H9 (cell line): ENCODE results near the gene NAP1L5. TPM values are rescaled to one million over a fixed set of nuclear protein-coding genes. Genes with fewer than 3 reads are reported as not detected.

ENCODE experiments used
- DNase-seq: peaks from one replicate; pipeline ENCODE4 v3.0.0-alpha.2; 2017
- H2AFZ ChIP-seq: one replicate; pipeline ENCODE4 v1.6.1; 2013; ENCODE audit warnings: mild to moderate bottlenecking, low read length, control low read depth, moderate library complexity
- H2AK5ac ChIP-seq: 2 replicates; pipeline ENCODE4 v1.6.1; 2013; ENCODE audit warnings: low read length, control low read depth, mixed read lengths; ENCODE audit not compliant: insufficient read length
- H2BK120ac ChIP-seq: one replicate; pipeline ENCODE4 v1.6.1; 2013; ENCODE audit warnings: low read depth, mild to moderate bottlenecking, low read length, control low read depth, inconsistent platforms; ENCODE audit not compliant: poor library complexity, severe bottlenecking
- H2BK12ac ChIP-seq: 2 replicates; pipeline ENCODE4 v1.6.1; 2013; ENCODE audit warnings: low read length, control low read depth, mixed read lengths, low read depth; ENCODE audit not compliant: insufficient read length
- H2BK15ac ChIP-seq: 2 replicates; pipeline ENCODE4 v1.6.1; 2013; ENCODE audit warnings: low read depth, low read length, control low read depth
- H2BK20ac ChIP-seq: one replicate; pipeline ENCODE4 v1.6.1; 2013; ENCODE audit warnings: low read depth, mild to moderate bottlenecking, low read length, control low read depth, inconsistent platforms; ENCODE audit not compliant: poor library complexity, severe bottlenecking
- H2BK5ac ChIP-seq: 2 replicates; pipeline ENCODE4 v1.6.1; 2013; ENCODE audit warnings: low read length, control low read depth, mixed read lengths; ENCODE audit not compliant: insufficient read length
- H3K14ac ChIP-seq: 2 replicates; pipeline ENCODE4 v1.6.1; 2013; ENCODE audit warnings: low read length, control low read depth; ENCODE audit not compliant: insufficient read depth
- H3K18ac ChIP-seq: 2 replicates; pipeline ENCODE4 v1.6.1; 2013; ENCODE audit warnings: low read depth, mild to moderate bottlenecking, mixed read lengths, low read length, control low read depth; ENCODE audit not compliant: insufficient read length
- H3K23ac ChIP-seq: 2 replicates; pipeline ENCODE4 v1.6.1; 2013; ENCODE audit warnings: low read length, control low read depth, mixed read lengths, low read depth; ENCODE audit not compliant: insufficient read length
- H3K23me2 ChIP-seq: 2 replicates; pipeline ENCODE4 v1.6.1; 2013; ENCODE audit warnings: low read depth, mild to moderate bottlenecking, mixed read lengths, low read length, control low read depth; ENCODE audit not compliant: insufficient read length, poor library complexity, severe bottlenecking
- H3K27ac ChIP-seq: 2 replicates; pipeline ENCODE4 v1.5.1; 2013; ENCODE audit warnings: low read length, control low read depth, mixed read lengths, low read depth; ENCODE audit not compliant: insufficient read length
- H3K27me3 ChIP-seq: 2 replicates; pipeline ENCODE4 v1.6.1; 2013; ENCODE audit warnings: low read length, control low read depth, inconsistent platforms; ENCODE audit not compliant: insufficient read depth
- H3K4ac ChIP-seq: 2 replicates; pipeline ENCODE4 v1.6.1; 2013; ENCODE audit warnings: low read depth, mild to moderate bottlenecking, control low read depth, inconsistent platforms, low read length, moderate library complexity
- H3K4me1 ChIP-seq: 2 replicates; pipeline ENCODE4 v1.6.1; 2013; ENCODE audit warnings: low read length, control low read depth, inconsistent platforms; ENCODE audit not compliant: insufficient read depth
- H3K4me2 ChIP-seq: 2 replicates; pipeline ENCODE4 v1.6.1; 2013; ENCODE audit warnings: low read length, control low read depth, mixed read lengths; ENCODE audit not compliant: insufficient read length, insufficient read depth
- H3K56ac ChIP-seq: 2 replicates; pipeline ENCODE4 v1.6.1; 2013; ENCODE audit warnings: low read depth, mild to moderate bottlenecking, mixed read lengths, low read length, control low read depth; ENCODE audit not compliant: insufficient read length
- H3K79me1 ChIP-seq: 2 replicates; pipeline ENCODE4 v1.6.1; 2013; ENCODE audit warnings: low read depth, mild to moderate bottlenecking, moderate library complexity, low read length, control low read depth, inconsistent platforms; ENCODE audit not compliant: insufficient read depth, poor library complexity, severe bottlenecking
- H3K79me2 ChIP-seq: 2 replicates; pipeline ENCODE4 v1.6.1; 2013; ENCODE audit warnings: low read length, control low read depth, inconsistent platforms; ENCODE audit not compliant: insufficient read depth
- H3K9ac ChIP-seq: 2 replicates; pipeline ENCODE4 v1.6.1; 2013; ENCODE audit warnings: low read length, control low read depth, mixed read lengths; ENCODE audit not compliant: insufficient read length; ENCODE audit errors: extremely low read depth
- H3K9me3 ChIP-seq: one replicate; pipeline ENCODE4 v1.6.1; 2013; ENCODE audit warnings: low read depth, low read length, inconsistent platforms; ENCODE audit not compliant: control insufficient read depth
- H3T11ph ChIP-seq: one replicate; pipeline ENCODE4 v1.6.1; 2013; ENCODE audit warnings: mild to moderate bottlenecking, low read length, control low read depth, inconsistent platforms
- H4K20me1 ChIP-seq: one replicate; pipeline ENCODE4 v1.6.1; 2013; ENCODE audit not compliant: control insufficient read depth, insufficient read length, insufficient read depth
- H4K5ac ChIP-seq: 2 replicates; pipeline ENCODE4 v1.6.1; 2013; ENCODE audit warnings: low read depth, mild to moderate bottlenecking, mixed read lengths, low read length, control low read depth; ENCODE audit not compliant: insufficient read length
- H4K8ac ChIP-seq: replicated peaks from 2 replicates; pipeline ENCODE4 v1.6.1; 2013; ENCODE audit warnings: low read length, control low read depth, mixed read lengths, low read depth; ENCODE audit not compliant: insufficient read length
- H4K91ac ChIP-seq: 2 replicates; pipeline ENCODE4 v1.6.1; 2013; ENCODE audit warnings: low read depth, mild to moderate bottlenecking, moderate library complexity, mixed read lengths, low read length, control low read depth; ENCODE audit not compliant: insufficient read length
- H3K27ac Mint-ChIP-seq, 3 experiments: 2 replicates in 2 of 3; 3 replicates in 1 of 3; pipeline ENCODE4 v1.8.0; 2020 to 2021; ENCODE audit warnings: mixed read lengths in 3 of 3, mild to moderate bottlenecking in 1 of 3, moderate library complexity in 1 of 3
- H3K27me3 Mint-ChIP-seq: 2 replicates; pipeline ENCODE4 v1.8.0; 2021; ENCODE audit warnings: low read depth, mild to moderate bottlenecking, moderate library complexity, mixed read lengths
- H3K36me3 Mint-ChIP-seq, 3 experiments: 2 replicates in 2 of 3; 3 replicates in 1 of 3; pipeline ENCODE4 v1.8.0; 2020 to 2021; ENCODE audit warnings: low read depth in 3 of 3, mixed read lengths in 3 of 3; ENCODE audit not compliant: insufficient read depth in 1 of 3
- H3K4me1 Mint-ChIP-seq, 2 experiments: 2 replicates each; pipeline ENCODE4 v1.8.0; 2020; ENCODE audit warnings: mixed read lengths in 2 of 2
- H3K4me3 Mint-ChIP-seq, 2 experiments: 2 replicates in 1 of 2; 3 replicates in 1 of 2; pipeline ENCODE4 v1.8.0; 2020 to 2021; ENCODE audit warnings: mild to moderate bottlenecking in 2 of 2, mixed read lengths in 2 of 2, moderate library complexity in 1 of 2
- H3K9me3 Mint-ChIP-seq, 2 experiments: 2 replicates in 1 of 2; 3 replicates in 1 of 2; pipeline ENCODE4 v1.8.0; 2020; ENCODE audit warnings: mild to moderate bottlenecking in 2 of 2, mixed read lengths in 2 of 2, moderate library complexity in 1 of 2
- CTCF ChIP-seq: fragments of 200-600 bp; sonication (generic); conservative IDR thresholded peaks from 3 replicates; pipeline ENCODE4 v1.8.0; 2021; ENCODE audit warnings: antibody characterized with exemption, mild to moderate bottlenecking
- WGBS: extraction: QIAGEN DNeasy Blood & Tissue Kit; methylation state at CpG from one replicate; pipeline ENCODE4 v1.1.7; 2013; ENCODE audit warnings: missing lambda C conversion rate, low lambda C conversion rate, mixed read lengths; ENCODE audit not compliant: insufficient read length; ENCODE audit errors: extremely low coverage; 5-methylcytosine and 5-hydroxymethylcytosine counted together
- total RNA-seq: library from RNA; stranded (reverse); gene quantifications from 2 replicates; pipeline ENCODE4 v1.2.1, GENCODE V29; 2021

NAP1L5 gene
- total RNA-seq, 1 experiment from 2014 or later = 2.2 TPM

DNA sequence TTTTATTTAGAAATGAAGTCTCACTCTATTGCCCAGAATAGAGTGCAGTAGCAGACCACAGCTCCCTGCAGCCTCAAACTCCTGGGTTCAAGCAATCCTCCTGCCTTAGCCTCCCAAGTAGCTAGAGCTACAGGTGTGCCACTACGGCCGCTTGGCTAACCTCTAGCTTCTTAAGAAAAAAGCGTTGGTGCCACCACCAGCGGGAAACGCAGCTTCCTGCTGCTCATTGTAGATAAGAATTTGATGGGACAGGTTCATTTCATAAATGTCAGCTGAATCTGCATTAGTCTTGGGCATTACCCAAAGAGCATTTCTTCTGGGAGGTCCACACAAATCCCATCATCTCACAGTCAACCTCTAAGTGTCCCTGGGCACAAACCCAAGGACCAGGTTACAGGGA is 33.2 kb upstream of the NAP1L5 start:
- Histone ChIP-seq H3K4me2 (no peak overlapping the region), H4K91ac (no peak overlapping the region), H3K9ac (no peak overlapping the region), H3K18ac (no peak overlapping the region), H2BK15ac (no peak overlapping the region), H2BK12ac (no peak overlapping the region), H3K23me2 (no peaks in the 10 kb centered on the region), H3K23ac (no peak overlapping the region), H3K9me3 (no peaks in the 10 kb centered on the region), H3K79me2 (no peaks in the 10 kb centered on the region), H2BK20ac (no peak overlapping the region), H2AK5ac (no peak overlapping the region), H3K4me1 (no peaks in the 10 kb centered on the region), H2BK5ac (no peak overlapping the region), H3K79me1 (no peaks in the 10 kb centered on the region), H4K8ac (no peak overlapping the region), H3K14ac (no peak overlapping the region), H3K27ac (no peak overlapping the region), H3K4ac (no peak overlapping the region), H3T11ph (no peak overlapping the region), H4K20me1 (no peaks in the 10 kb centered on the region), H4K5ac (no peak overlapping the region), H2BK120ac (no peak overlapping the region), H2AFZ (no peak overlapping the region), H3K27me3 (no peaks in the 10 kb centered on the region), H3K56ac (no peak overlapping the region)
- H3K36me3 Mint-ChIP-seq = peaks cover 2 to 27% (median 19%) of the 10 kb centered on the region in 3 experiments; a peak in 6 of 7 replicates
- no peak overlapping the region for H3K4me3 Mint-ChIP-seq
- 0 out of 7 replicates have a peak overlapping the region, but pooled peaks of 1 of the 3 experiments have one; percentile 36 for H3K27ac Mint-ChIP-seq
- no peak for DNase-seq
- no peaks in the 10 kb centered on the region for H3K27me3 Mint-ChIP-seq
- no peaks in the 10 kb centered on the region for H3K9me3 Mint-ChIP-seq
- peaks cover 3 to 6% of the 10 kb centered on the region in 2 experiments; a peak in 3 of 4 replicates for H3K4me1 Mint-ChIP-seq
- no CpG with 5 or more reads among the region's 5 CpGs for WGBS
- no peak for TF ChIP-seq CTCF
